Activated CD4-positive, alpha-beta T cell treated with anti-CD3 and anti-CD28 coated beads for 36 hours (primary cell): ENCODE results near the gene ADAMTS6. TPM values are rescaled to one million over a fixed set of nuclear protein-coding genes. Genes with fewer than 3 reads are reported as not detected.
"Not testable (repeated sequence)": the region's sequence is repeated elsewhere in the genome, so short reads cannot be mapped to it uniquely, and the experiment has no call there.

Experiments used
- ATAC-seq: fragments of 200-7000 bp; cut with Tn5 transposase; one replicate; pipeline ENCODE4 v1.10.0; 2021; ENCODE audit warnings: mild to moderate bottlenecking, moderate library complexity
- CTCF ChIA-PET: fragments of 350-600 bp; sonication (Branson Sonifier 250); formaldehyde crosslinking; loops from one replicate; lab custom pipeline; 2021; ENCODE audit warnings: antibody characterized with exemption; lab: Charles Lee
- POLR2A ChIA-PET: fragments of 350-600 bp; sonication (Branson Sonifier 250); formaldehyde crosslinking; loops from one replicate; lab custom pipeline; 2021; ENCODE audit warnings: antibody characterized with exemption, inconsistent platforms; lab: Charles Lee
- DNase-seq: peaks from one replicate; pipeline ENCODE4 v3.0.0-alpha.2; 2020
- H3K27ac Mint-ChIP-seq: one replicate; pipeline ENCODE4 v1.8.0; 2021; ENCODE audit warnings: mixed read lengths
- H3K27me3 Mint-ChIP-seq: one replicate; pipeline ENCODE4 v1.8.0; 2021; ENCODE audit warnings: mixed read lengths
- H3K36me3 Mint-ChIP-seq: one replicate; pipeline ENCODE4 v1.8.0; 2021; ENCODE audit warnings: low read depth, mixed read lengths
- H3K4me1 Mint-ChIP-seq: one replicate; pipeline ENCODE4 v1.8.0; 2021; ENCODE audit warnings: mixed read lengths
- H3K4me3 Mint-ChIP-seq: one replicate; pipeline ENCODE4 v1.8.0; 2021; ENCODE audit warnings: mild to moderate bottlenecking, moderate library complexity, mixed read lengths
- H3K9me3 Mint-ChIP-seq: one replicate; pipeline ENCODE4 v1.8.0; 2021; ENCODE audit warnings: low read depth, mixed read lengths
- intact Hi-C, 2 experiments: fragments of 100-400 bp; cut with DNase I in 1 of 2; cut with micrococcal nuclease in 1 of 2; formaldehyde crosslinking; loops; one replicate each; pipeline versions ENCODE4 v1.14.2 to v1.15.1; 2022 to 2024; cut with DNase I, micrococcal nuclease
- total RNA-seq, 2 experiments: library from RNA; stranded (reverse); gene quantifications; one replicate each; pipeline ENCODE4 v1.2.3, GENCODE V29; 2021

Gene ADAMTS6
- total RNA-seq, 2 experiments from 2014 or later, result 0.96 to 1.3 TPM

- CTCF ChIA-PET, result no interaction called here
- no peak overlapping the region for H3K4me3 Mint-ChIP-seq
- POLR2A ChIA-PET, result no interaction called here
Measured at GRCh38 chr5:65418661-65419060, 63.1 kb downstream of the ADAMTS6 start.

GRCh38 chr5:65413822-65414221 lies 67.9 kb downstream of the ADAMTS6 start:
- no peaks in the 10 kb centered on the region for H3K4me1 Mint-ChIP-seq
- ATAC-seq, result no peak
- DNase-seq, result no peak
- peaks cover 2% of the 10 kb centered on the region for H3K36me3 Mint-ChIP-seq
- H3K27ac Mint-ChIP-seq, result no peak overlapping the region
- no peak overlapping the region for H3K4me3 Mint-ChIP-seq
- ChIA-PET CTCF (no interaction called here), POLR2A (no interaction called here)
- H3K9me3 Mint-ChIP-seq, result peaks cover 9% of the 10 kb centered on the region
- no peaks in the 10 kb centered on the region for H3K27me3 Mint-ChIP-seq
- intact Hi-C loops, result no loop called here

More at GRCh38 chr5:65418661-65419060, 63.1 kb downstream of the ADAMTS6 start:
- peaks cover 19% of the 10 kb centered on the region for H3K9me3 Mint-ChIP-seq
- ATAC-seq, result no peak
- no peaks in the 10 kb centered on the region for H3K4me1 Mint-ChIP-seq
- no peaks in the 10 kb centered on the region for H3K27me3 Mint-ChIP-seq
- peaks cover 6% of the 10 kb centered on the region for H3K36me3 Mint-ChIP-seq
- intact Hi-C loops, result no loop called here
- DNase-seq, result no peak
- H3K27ac Mint-ChIP-seq, result no peak overlapping the region

GRCh38 chr5:65412842-65413241 lies 68.9 kb downstream of the ADAMTS6 start:
- H3K27ac Mint-ChIP-seq, result no peak overlapping the region
- ChIA-PET CTCF (no interaction called here), POLR2A (no interaction called here)
- peaks cover 2% of the 10 kb centered on the region for H3K36me3 Mint-ChIP-seq
- H3K4me1 Mint-ChIP-seq, result no peaks in the 10 kb centered on the region
- H3K9me3 Mint-ChIP-seq, result peaks cover 6% of the 10 kb centered on the region
- DNase-seq (no peak), ATAC-seq (no peak)
- no peak overlapping the region for H3K4me3 Mint-ChIP-seq
- no peaks in the 10 kb centered on the region for H3K27me3 Mint-ChIP-seq
- intact Hi-C loops, result no loop called here

GRCh38 chr5:65411356-65411755 lies 70.4 kb downstream of the ADAMTS6 start:
- Mint-ChIP-seq H3K9me3 (no peaks in the 10 kb centered on the region), H3K4me1 (no peaks in the 10 kb centered on the region), H3K27ac (no peak overlapping the region), H3K27me3 (no peaks in the 10 kb centered on the region), H3K4me3 (no peak overlapping the region), H3K36me3 (peaks cover 5% of the 10 kb centered on the region)
- ATAC-seq, result no peak
- ChIA-PET CTCF (interaction anchor here (1.7 kb wide), 1 partner anchor 71 kb away, joined by 5 read pairs; the partner anchor contains the start of gene ADAMTS6), POLR2A (no interaction called here)
- intact Hi-C loops, result no loop called here
- no peak for DNase-seq

- no peaks in the 10 kb centered on the region for H3K4me1 Mint-ChIP-seq
- H3K4me3 Mint-ChIP-seq, result no peak overlapping the region
- CTCF ChIA-PET, result interaction anchor here (0.5 kb wide), 1 partner anchor 90 kb away, joined by 3 read pairs; no protein-coding TSS in a partner anchor
- ATAC-seq, result no peak
- intact Hi-C loops, result no loop called here
- no peak overlapping the region for H3K27ac Mint-ChIP-seq
- POLR2A ChIA-PET, result no interaction called here
- H3K27me3 Mint-ChIP-seq, result no peaks in the 10 kb centered on the region
- no peaks in the 10 kb centered on the region for H3K9me3 Mint-ChIP-seq
- no peaks in the 10 kb centered on the region for H3K36me3 Mint-ChIP-seq
- no peak for DNase-seq
Measured at GRCh38 chr5:65395526-65396155, 86.1 kb downstream of the ADAMTS6 start.

- ATAC-seq, result no peak
- ChIA-PET POLR2A (no interaction called here), CTCF (no interaction called here)
- Mint-ChIP-seq H3K27me3 (no peaks in the 10 kb centered on the region), H3K9me3 (no peaks in the 10 kb centered on the region), H3K4me1 (no peaks in the 10 kb centered on the region), H3K36me3 (no peaks in the 10 kb centered on the region), H3K4me3 (no peak overlapping the region), H3K27ac (no peak overlapping the region)
- no peak for DNase-seq
- intact Hi-C loops, result no loop called here
Measured at GRCh38 chr5:65394087-65394486, 87.6 kb downstream of the ADAMTS6 start.

GRCh38 chr5:65391591-65391990 lies 90.1 kb downstream of the ADAMTS6 start:
- POLR2A ChIA-PET, result no interaction called here
- intact Hi-C loops, result no loop called here

GRCh38 chr5:65390208-65390607 lies 91.5 kb downstream of the ADAMTS6 start:
- no peak for DNase-seq

More at GRCh38 chr5:65391591-65391990, 90.1 kb downstream of the ADAMTS6 start:
- no peaks in the 10 kb centered on the region for H3K27me3 Mint-ChIP-seq
- CTCF ChIA-PET, result no interaction called here
- no peaks in the 10 kb centered on the region for H3K4me1 Mint-ChIP-seq
- no peaks in the 10 kb centered on the region for H3K9me3 Mint-ChIP-seq
- ATAC-seq (no peak), DNase-seq (no peak)
- H3K27ac Mint-ChIP-seq, result no peak overlapping the region
- H3K4me3 Mint-ChIP-seq, result no peak overlapping the region
- H3K36me3 Mint-ChIP-seq, result no peaks in the 10 kb centered on the region

GRCh38 chr5:65383859-65384258 lies 97.9 kb downstream of the ADAMTS6 start:
- no peak overlapping the region for H3K27ac Mint-ChIP-seq
- POLR2A ChIA-PET, result no interaction called here
- CTCF ChIA-PET, result no interaction called here

More at GRCh38 chr5:65390208-65390607, 91.5 kb downstream of the ADAMTS6 start:
- Mint-ChIP-seq H3K36me3 (no peaks in the 10 kb centered on the region), H3K4me1 (no peaks in the 10 kb centered on the region), H3K4me3 (no peak overlapping the region), H3K27me3 (no peaks in the 10 kb centered on the region), H3K27ac (no peak overlapping the region), H3K9me3 (no peaks in the 10 kb centered on the region)
- no peak for ATAC-seq
- intact Hi-C loops, result no loop called here
- ChIA-PET POLR2A (no interaction called here), CTCF (no interaction called here)

GRCh38 chr5:65382582-65382981 lies 99.1 kb downstream of the ADAMTS6 start:
- no peaks in the 10 kb centered on the region for H3K4me1 Mint-ChIP-seq
- ATAC-seq (no peak), DNase-seq (no peak)
- H3K4me3 Mint-ChIP-seq, result no peak overlapping the region
- CTCF ChIA-PET, result no interaction called here
- intact Hi-C loops, result no loop called here
- no peaks in the 10 kb centered on the region for H3K9me3 Mint-ChIP-seq
- H3K36me3 Mint-ChIP-seq, result no peaks in the 10 kb centered on the region
- no peaks in the 10 kb centered on the region for H3K27me3 Mint-ChIP-seq
- no peak overlapping the region for H3K27ac Mint-ChIP-seq
- POLR2A ChIA-PET, result no interaction called here

More at GRCh38 chr5:65383859-65384258, 97.9 kb downstream of the ADAMTS6 start:
- no peak for ATAC-seq
- DNase-seq, result no peak
- Mint-ChIP-seq H3K4me1 (no peaks in the 10 kb centered on the region), H3K36me3 (no peaks in the 10 kb centered on the region), H3K9me3 (no peaks in the 10 kb centered on the region), H3K27me3 (no peaks in the 10 kb centered on the region), H3K4me3 (no peak overlapping the region)
- intact Hi-C loops, result no loop called here

GRCh38 chr5:65370505-65370904 lies 111.2 kb downstream of the ADAMTS6 start:
- H3K36me3 Mint-ChIP-seq, H3K9me3 Mint-ChIP-seq, H3K27ac Mint-ChIP-seq, H3K4me1 Mint-ChIP-seq, intact Hi-C loops, H3K27me3 Mint-ChIP-seq, CTCF ChIA-PET, ATAC-seq, H3K4me3 Mint-ChIP-seq, POLR2A ChIA-PET, DNase-seq: not testable (repeated sequence)

- no peak for ATAC-seq
- ChIA-PET POLR2A (no interaction called here), CTCF (interaction anchor here (0.8 to 1.2 kb wide), 2 partner anchors 9 to 16 kb away, joined by 3 read pairs; no protein-coding TSS in a partner anchor)
- intact Hi-C loops, result no loop called here
- Mint-ChIP-seq H3K36me3 (no peaks in the 10 kb centered on the region), H3K4me1 (no peaks in the 10 kb centered on the region), H3K27ac (no peak overlapping the region), H3K4me3 (no peak overlapping the region), H3K27me3 (no peaks in the 10 kb centered on the region), H3K9me3 (no peaks in the 10 kb centered on the region)
- DNase-seq, result no peak
Measured at GRCh38 chr5:65366655-65367054, 115.1 kb downstream of the ADAMTS6 start.
